Stimulated activated CD4-positive, alpha-beta T cell treated with anti-CD3 and anti-CD28 coated beads, Interleukin-4, amount 100 ng/mL, for 48 hours (primary cell): ENCODE data around the gene SP3.
A peak's percentile ranks its signal among the peaks of the same experiment; 100 is the strongest.

Experiments
- DNase-seq, 2 donors: peaks; one replicate each; pipeline ENCODE4 v3.0.0-alpha.2; 2020; ENCODE audit warnings: low read depth in 2 of 2

Gene SP3

GRCh38 chr2:173997269-173997668 is 32.1 kb upstream of the SP3 start:
- DNase-seq, result no peak

DNA sequence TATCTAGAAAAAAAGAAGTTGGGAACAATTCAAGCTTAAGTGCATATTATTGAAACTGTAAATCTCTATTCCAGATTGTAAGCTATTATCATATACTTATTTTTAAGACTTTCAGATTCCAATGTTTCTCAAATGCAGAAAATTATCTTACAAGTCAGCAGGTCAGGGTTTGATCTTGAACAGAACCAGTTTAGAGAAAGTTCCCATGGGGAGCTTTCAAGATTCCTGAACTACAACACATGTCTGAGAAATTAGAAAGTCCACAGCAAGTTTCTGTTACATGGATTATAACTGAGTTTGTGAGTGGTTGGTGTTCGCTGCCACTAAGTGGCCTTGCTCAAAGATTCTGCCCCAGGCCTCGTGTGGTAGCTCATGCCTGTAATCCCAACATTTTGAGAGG is 31.6 kb upstream of the SP3 start:
- no peak for DNase-seq

- DNase-seq, result no peak
These were observed 28.3 kb upstream of the SP3 start for GRCh38 chr2:173993459-173993858.

GRCh38 chr2:173991856-173992588 is 26.8 kb upstream of the SP3 start:
- DNase-seq, result no peak

DNA sequence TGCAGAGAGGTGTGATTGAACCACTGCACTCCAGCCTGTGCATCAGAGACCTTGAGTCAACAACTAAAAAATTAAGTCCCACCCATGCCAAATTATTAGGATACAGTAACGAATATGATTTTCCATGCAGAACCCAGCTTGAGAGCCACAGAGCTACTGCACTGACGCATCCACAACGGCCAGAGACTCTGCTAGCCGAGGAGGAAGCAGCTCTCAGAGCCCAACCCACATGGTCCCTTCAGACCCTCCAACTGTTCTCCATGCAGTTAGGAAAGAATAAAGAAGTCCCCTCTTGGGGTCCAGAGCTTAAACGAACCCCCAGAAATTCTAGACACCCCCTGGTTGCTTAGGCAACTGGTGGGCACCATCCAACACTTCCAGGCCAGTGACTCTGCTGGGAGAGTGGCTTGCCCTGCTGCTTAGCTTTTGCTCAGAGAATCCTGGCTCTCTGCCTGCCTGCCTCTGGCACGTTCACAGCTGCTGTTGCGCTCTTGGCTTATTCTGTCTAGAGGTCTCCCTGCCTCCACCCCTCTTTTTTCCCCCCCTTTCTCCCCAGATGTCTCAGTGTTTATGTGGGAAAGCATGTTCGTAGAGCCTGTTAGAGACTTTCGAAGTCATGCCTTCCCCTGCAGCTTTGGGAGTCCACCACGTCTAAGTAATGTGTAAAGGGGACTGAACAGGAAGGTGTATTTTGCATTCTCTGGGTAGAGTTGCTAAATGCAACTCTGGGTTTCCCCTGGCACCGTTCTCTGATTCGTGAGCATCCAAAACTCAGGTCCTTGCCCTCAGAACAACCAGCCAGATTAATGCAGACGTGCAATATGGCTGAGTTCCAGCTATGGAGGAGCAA is 26.0 kb upstream of the SP3 start:
- DNase-seq, result no peak

GRCh38 chr2:173990245-173990644 is 25.1 kb upstream of the SP3 start:
- no peak for DNase-seq

GRCh38 chr2:173989884-173990215 is 24.7 kb upstream of the SP3 start:
- DNase-seq, result no peak

GRCh38 chr2:173989160-173989883 is 24.1 kb upstream of the SP3 start:
- no peak for DNase-seq

DNA sequence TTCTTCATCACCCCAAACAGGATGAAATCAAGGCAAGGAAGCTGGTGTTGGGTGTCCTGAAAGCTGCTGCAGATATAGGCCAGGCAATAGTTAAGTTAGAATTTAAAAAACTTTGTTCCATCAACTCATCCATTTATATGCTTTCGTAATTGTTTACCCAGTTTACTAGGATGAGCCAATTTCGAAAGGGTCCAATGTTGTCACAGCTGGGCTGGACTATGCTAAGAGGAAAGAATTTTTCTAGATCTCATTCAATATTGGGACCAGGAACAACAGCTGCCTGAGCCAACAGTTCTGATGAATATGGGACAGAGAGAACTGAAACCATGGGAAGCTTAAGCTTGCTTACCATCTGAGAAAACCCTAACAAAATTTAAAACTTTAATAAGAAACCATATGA is 21.6 kb upstream of the SP3 start:
- no peak for DNase-seq

GRCh38 chr2:173985605-173985992 is 20.4 kb upstream of the SP3 start:
- no peak for DNase-seq

DNA sequence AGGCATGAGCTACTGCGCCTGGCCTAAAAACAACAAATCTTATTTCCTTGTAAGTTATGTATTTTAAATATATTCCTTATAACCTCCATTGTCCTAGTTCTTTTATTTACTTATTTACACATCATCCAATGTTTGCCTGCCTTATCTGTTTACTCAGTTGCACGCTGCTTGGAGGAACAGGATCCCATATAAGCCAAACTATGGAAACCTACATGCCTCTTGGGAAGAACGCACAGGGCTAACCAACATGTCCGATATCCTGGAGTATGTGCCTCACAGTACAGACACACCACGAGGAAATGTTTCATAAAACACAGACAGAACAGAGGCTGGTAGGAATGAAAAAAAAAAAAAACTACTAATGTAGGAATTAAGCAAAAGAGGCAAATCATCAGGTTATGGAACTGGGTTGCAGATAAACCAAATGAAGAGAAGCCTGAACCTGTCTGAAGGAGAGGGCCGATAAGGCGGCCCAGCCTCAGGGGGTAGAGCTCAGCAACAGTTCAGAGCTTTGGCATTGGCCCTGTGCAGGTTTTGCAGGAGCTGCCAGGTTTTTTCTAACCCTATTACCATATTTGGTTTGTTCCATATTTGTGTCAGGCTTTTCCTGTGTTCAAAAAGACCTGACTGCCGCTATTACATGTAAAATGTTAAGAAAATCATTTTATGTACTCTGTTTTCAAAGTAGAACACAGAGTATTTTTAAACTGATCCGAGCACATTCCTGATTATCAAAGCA is 19.9 kb upstream of the SP3 start:
- no peak for DNase-seq

GRCh38 chr2:173983391-173983871 is 18.3 kb upstream of the SP3 start:
- DNase-seq, result no peak

GRCh38 chr2:173982918-173983317 is 17.7 kb upstream of the SP3 start:
- DNase-seq, result no peak

DNA sequence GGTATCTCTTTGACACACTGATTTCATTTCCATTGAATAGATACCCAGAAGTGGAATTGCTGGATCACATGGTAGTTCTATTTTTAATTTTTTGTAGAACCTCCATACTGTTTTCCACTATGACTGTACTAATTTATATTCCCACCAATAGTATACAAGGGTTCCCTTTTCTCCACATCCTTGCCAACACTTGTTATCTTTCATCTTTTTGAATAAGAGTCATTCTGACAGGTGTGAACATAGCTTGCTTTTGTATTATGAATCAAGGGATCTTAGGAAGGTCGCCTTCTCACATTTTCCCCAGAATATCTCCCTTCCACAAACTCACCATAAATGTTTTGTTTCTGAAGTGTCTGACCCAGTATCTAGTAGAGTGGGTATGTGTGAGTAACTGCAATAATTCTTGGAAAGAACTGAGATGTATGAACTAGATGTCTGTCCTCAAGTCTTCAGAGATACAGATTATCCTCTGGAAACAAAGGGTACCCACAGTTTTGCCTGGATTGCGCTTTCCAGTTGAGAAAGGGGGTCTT is 17.1 kb upstream of the SP3 start:
- no peak for DNase-seq

- DNase-seq, result no peak
These were observed 16.3 kb upstream of the SP3 start for GRCh38 chr2:173981520-173981919.

GRCh38 chr2:173979751-173980351 is 14.7 kb upstream of the SP3 start:
- DNase-seq, result no peak

DNA sequence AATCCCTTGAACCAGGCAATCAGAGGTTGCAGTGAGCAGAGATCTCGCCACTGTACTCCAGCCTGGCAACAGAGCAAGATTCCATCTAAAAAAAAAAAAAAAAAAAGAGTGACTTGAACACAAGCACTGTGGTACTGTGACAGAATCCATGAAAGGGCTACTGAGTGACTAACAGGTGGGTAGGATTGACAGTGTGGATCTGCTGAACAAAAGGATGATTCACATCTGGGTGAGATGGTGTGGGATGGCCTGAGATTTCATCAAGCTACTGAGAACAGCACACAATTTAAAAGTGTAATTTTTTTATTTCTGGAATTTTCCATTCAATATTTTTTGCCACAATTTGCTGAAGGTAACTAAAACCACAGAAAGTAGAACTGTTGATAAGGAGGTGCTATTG is 13.3 kb upstream of the SP3 start:
- DNase-seq, result peak in 1 of 2 donors; percentile 32

DNA sequence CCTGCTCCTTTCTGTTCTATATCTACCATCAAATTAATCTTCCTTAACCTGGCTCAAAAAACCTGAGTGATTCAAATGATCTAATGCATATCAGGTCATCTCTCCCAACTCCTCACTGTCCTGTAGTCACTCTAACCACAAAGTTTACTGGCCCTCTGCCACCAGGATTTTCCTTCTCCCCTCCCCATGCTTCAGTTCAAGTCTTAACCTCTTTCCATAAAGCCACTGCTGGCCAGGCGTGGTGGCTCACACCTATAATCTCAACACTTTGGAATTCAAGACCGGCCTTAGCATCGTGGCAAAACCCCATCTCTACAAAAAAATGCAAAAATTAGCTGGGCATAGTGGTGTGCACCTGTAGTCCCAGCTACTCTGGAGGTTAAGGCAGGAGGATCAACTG is 7.5 kb upstream of the SP3 start:
- DNase-seq, result no peak

DNA sequence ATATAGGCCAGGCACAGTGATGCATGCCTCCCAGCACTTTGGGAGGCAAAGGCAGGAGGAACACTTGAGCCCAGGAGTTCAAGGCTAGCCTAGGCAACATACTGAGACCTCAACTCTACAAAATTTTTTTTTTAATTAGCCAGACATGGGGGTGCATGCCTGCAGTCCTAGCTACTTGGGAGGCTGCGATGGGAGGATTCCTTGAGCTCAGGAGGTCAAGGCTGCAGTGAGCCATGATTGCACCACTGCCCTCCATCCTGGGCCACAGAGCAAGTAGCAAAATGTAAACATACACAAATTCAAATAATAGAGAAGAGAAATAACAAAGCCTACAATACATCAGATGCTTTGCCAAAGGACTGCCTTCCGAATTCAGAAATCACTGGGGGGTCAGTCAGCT is 7.0 kb upstream of the SP3 start:
- DNase-seq, result no peak

DNA sequence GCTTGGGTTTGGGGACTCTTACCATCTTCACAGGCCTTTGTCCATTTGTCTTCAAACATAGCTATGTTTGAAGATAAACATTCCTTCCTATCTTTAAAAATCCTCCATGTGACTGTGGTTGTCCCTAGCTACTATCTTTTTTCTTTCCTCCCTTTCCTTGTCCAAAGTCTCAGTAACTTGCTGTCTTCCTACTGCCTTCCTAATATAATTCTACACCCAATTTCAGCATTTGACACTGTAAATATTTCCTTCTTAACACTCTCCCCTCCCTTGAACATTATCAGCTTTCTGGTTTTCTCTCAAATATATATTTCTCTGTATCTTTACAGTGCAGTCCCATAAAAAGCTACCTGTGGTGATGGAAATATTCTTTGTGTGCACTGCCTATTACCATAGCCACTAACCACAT is 5.3 kb upstream of the SP3 start:
- no peak for DNase-seq

- no peak for DNase-seq
These were observed 4.7 kb upstream of the SP3 start for GRCh38 chr2:173969886-173970285.
